HG02943 (cell line): ENCODE results near the gene AGPAT3.

Source experiments
- ATAC-seq: cut with Tn5 transposase; IDR thresholded peaks from one replicate; pipeline ENCODE4 v1.9.1; 2021; ENCODE audit warnings: mild to moderate bottlenecking, low read depth, moderate library complexity; ENCODE audit not compliant: unreplicated experiment

The AGPAT3 gene

GRCh38 chr21:44011579-44012473 is 146.8 kb downstream of the AGPAT3 start, which contains the start of gene TRAPPC10:
Gene TRAPPC10, plus strand, starts transcription at chr21:44012309. Its CDS starts 185 bp downstream, at chr21:44012494.
- ATAC-seq, result peak; percentile 55

- ATAC-seq, result peak; percentile 59
These were observed 147.7 kb downstream of the AGPAT3 start for GRCh38 chr21:44012474-44013379.

- no peak for ATAC-seq
These were observed 148.5 kb downstream of the AGPAT3 start for GRCh38 chr21:44013380-44014088.

- ATAC-seq, result no peak
These were observed 152.6 kb downstream of the AGPAT3 start for GRCh38 chr21:44017601-44018000.

- no peak for ATAC-seq
These were observed 153.1 kb downstream of the AGPAT3 start for GRCh38 chr21:44018127-44018526.

GRCh38 chr21:44018813-44019567 is 154.0 kb downstream of the AGPAT3 start:
- no peak for ATAC-seq

GRCh38 chr21:44019568-44019958 is 154.5 kb downstream of the AGPAT3 start:
- no peak for ATAC-seq

GRCh38 chr21:44020551-44020950 is 155.5 kb downstream of the AGPAT3 start:
- ATAC-seq, result no peak

GRCh38 chr21:44021064-44021463 is 156.0 kb downstream of the AGPAT3 start:
- no peak for ATAC-seq

- ATAC-seq, result no peak
These were observed 159.2 kb downstream of the AGPAT3 start for GRCh38 chr21:44024257-44024656.

- ATAC-seq, result no peak
These were observed 159.9 kb downstream of the AGPAT3 start for GRCh38 chr21:44024887-44025353.

- ATAC-seq, result no peak
These were observed 162.7 kb downstream of the AGPAT3 start for GRCh38 chr21:44027607-44028286.

GRCh38 chr21:44028287-44028659 is 163.2 kb downstream of the AGPAT3 start:
- no peak for ATAC-seq

GRCh38 chr21:44029460-44030087 is 164.6 kb downstream of the AGPAT3 start:
- no peak for ATAC-seq

GRCh38 chr21:44035244-44035643 is 170.2 kb downstream of the AGPAT3 start:
- no peak for ATAC-seq
